ENCODE results near the gene RUVBL2. TPM values are rescaled to one million over a fixed set of nuclear protein-coding genes. Genes with fewer than 3 reads are reported as not detected.

Gene RUVBL2
- total RNA-seq, 1 experiment from 2014 or later, result 270 TPM

GRCh38 chr19:48965040-48965805 is 28.5 kb upstream of the RUVBL2 start, which contains the start of gene FTL:
Gene FTL, plus strand, starts transcription at chr19:48965309. Its CDS starts 199 bp downstream, at chr19:48965508.
- Histone ChIP-seq H3K4me2 (ENCODE audit: low read length) (peak within 1 kb of the TSS; percentile 83), H3K79me2 (ENCODE audit: insufficient read depth, low read length) (peaks cover 16% of the 10 kb centered on the region), H3K4me3 (replicated peaks in 1 of 2; ENCODE audit: low read depth in 1 of 2, low read length in 2 of 2) (peak within 1 kb of the TSS; percentile 73 to 84), H3K9me3 (ENCODE audit: control insufficient read depth in 1 of 2, insufficient read depth in 1 of 2, low read depth in 1 of 2, low read length in 2 of 2) (no peaks in the 10 kb centered on the region), H3K27ac (ENCODE audit: low read depth, low read length) (peak within 1 kb of the TSS; percentile 98), H3K9me2 (ENCODE audit: insufficient read depth) (no peaks in the 10 kb centered on the region), H3K27me3 (ENCODE audit: insufficient read depth, low read length) (no peaks in the 10 kb centered on the region), H4K20me1 (ENCODE audit: insufficient read depth) (peaks cover 9% of the 10 kb centered on the region; the same call in 1 of the 2 replicates), H3K4me1 (ENCODE audit: control insufficient read depth in 1 of 2, insufficient read depth in 2 of 2, low read length in 2 of 2) (peaks cover 35 to 62% of the 10 kb centered on the region in 2 experiments), H3K9ac (ENCODE audit: low read length) (peak within 1 kb of the TSS; percentile 78), H3K36me3 (ENCODE audit: control insufficient read depth in 1 of 2, insufficient read depth in 2 of 2, low read length in 2 of 2) (peaks cover 3 to 20% of the 10 kb centered on the region in 2 experiments; a peak in 1 of 4 replicates), H2AFZ (ENCODE audit: low read depth, low read length, poor library complexity, severe bottlenecking) (no peak within 1 kb of the TSS)
- ChIA-PET RAD21 (ENCODE audit: low non-redundant PET in 1 of 2, low total read pairs in 2 of 2, uncharacterized antibody in 2 of 2, unreplicated experiment in 2 of 2) (no interaction called here), POLR2A (interaction anchor here (1.0 to 2.6 kb wide), 3 partner anchors 28 to 92 kb away, joined by 4 to 9 read pairs (median 7); partner anchors contain the start of genes DHDH, GYS1, PPP1R15A and RUVBL2), CTCF (interaction anchor here (0.5 kb wide), 1 partner anchor 478 kb away, joined by 3 read pairs; no protein-coding TSS in a partner anchor)
- ATAC-seq, result peak; percentile 74
- no TSS peak for BruUV-seq (replicated peaks)
- DNase-seq (ENCODE audit: low read depth, low spot score), result peak; percentile 83
- intact Hi-C loops (cut with micrococcal nuclease), result loop anchor here (1.0 to 5.0 kb wide), 2 partner anchors 32 to 93 kb away; partner anchors contain the start of genes DHDH and PPP1R15A
- TF ChIP-seq JUND (IDR thresholded peaks at IDR 0.05) (no peak), SIN3A (IDR thresholded peaks at IDR 0.05; ENCODE audit: low read depth) (peak; percentile 99), EZH2 (IDR thresholded peaks at IDR 0.05) (no peak), POLR2AphosphoS5 (IDR thresholded peaks at IDR 0.05; ENCODE audit: low read depth, low read length) (peak; percentile 100), CTCF (IDR thresholded peaks at IDR 0.05 in 2 of 3, conservative IDR thresholded peaks at IDR 0.05 in 1 of 3; ENCODE audit: borderline replicate concordance in 1 of 3, insufficient read depth in 1 of 3, low read depth in 2 of 3, low read length in 2 of 3) (no peak), RAD21 (IDR thresholded peaks at IDR 0.05; ENCODE audit: low read depth) (no peak), CEBPB (IDR thresholded peaks at IDR 0.05; ENCODE audit: low read depth) (no peak), POLR2A (IDR thresholded peaks at IDR 0.05; ENCODE audit: borderline replicate concordance, extremely low read depth, insufficient read depth, insufficient read length) (peak; percentile 99), FOSL1 (IDR thresholded peaks at IDR 0.05; ENCODE audit: low read depth) (no peak), ZFX (IDR thresholded peaks at IDR 0.05) (peak; percentile 33; the same call in 1 of the 2 replicates), TCF7L2 (IDR thresholded peaks at IDR 0.05; ENCODE audit: borderline replicate concordance, extremely low read depth, insufficient read depth, insufficient read length) (peak; percentile 86), ELF1 (IDR thresholded peaks at IDR 0.05; ENCODE audit: borderline replicate concordance, low read depth) (no peak), REST (IDR thresholded peaks at IDR 0.05; ENCODE audit: low read depth) (no peak), CBX3 (IDR thresholded peaks at IDR 0.05; ENCODE audit: low read depth) (no peak; the same call in 1 of the 2 replicates), ZBTB33 (IDR thresholded peaks at IDR 0.05; ENCODE audit: extremely low read depth, insufficient replicate concordance, low read length) (no peak), SP1 (IDR thresholded peaks at IDR 0.05; ENCODE audit: low read depth) (peak; percentile 76), SRF (IDR thresholded peaks at IDR 0.05; ENCODE audit: low read depth) (no peak), ZNF274 (IDR thresholded peaks at IDR 0.05; ENCODE audit: low read depth, low read length) (no peak), ATF3 (IDR thresholded peaks at IDR 0.05) (no peak)
